ENCODE results near the gene CBX5.

GRCh38 chr12:54240129-54240528, 39.8 kb downstream of the CBX5 start:
- no peak for TF ChIP-seq POLR2A (IDR thresholded peaks at IDR 0.05)
- TF ChIP-seq CTCF (IDR thresholded peaks at IDR 0.05): no peak
- TF ChIP-seq EP300 (IDR thresholded peaks at IDR 0.05): no peak

All from ovary (tissue), 3 donors.